Keratinocyte (primary cell): ENCODE results near the gene TFB1M.

Experiments used
- EZH2 ChIP-seq: IDR thresholded peaks from one replicate; pipeline ENCODE4 v1.6.1; 2012; ENCODE audit warnings: inconsistent platforms, mild to moderate bottlenecking, low read length, moderate library complexity
- TF ChIP-seq, protein P1 (sequence below), 3 experiments: IDR thresholded peaks in 1 of 3; conservative IDR thresholded peaks in 1 of 3; optimal IDR thresholded peaks in 1 of 3; 2 replicates in 2 of 3; 3 replicates in 1 of 3; pipeline versions ENCODE3 to v1.5.1; 2011; ENCODE audit warnings: low read length in 3 of 3, mild to moderate bottlenecking in 3 of 3, moderate library complexity in 2 of 3, control low read depth in 1 of 3, inconsistent platforms in 1 of 3; ENCODE audit not compliant: insufficient read depth in 2 of 3; ENCODE audit errors: extremely low read depth in 1 of 3

GRCh38 chr6:155222506-155222905 is 91.8 kb downstream of the TFB1M start:
- TF ChIP-seq EZH2: no peak
- TF ChIP-seq, protein P1, sequence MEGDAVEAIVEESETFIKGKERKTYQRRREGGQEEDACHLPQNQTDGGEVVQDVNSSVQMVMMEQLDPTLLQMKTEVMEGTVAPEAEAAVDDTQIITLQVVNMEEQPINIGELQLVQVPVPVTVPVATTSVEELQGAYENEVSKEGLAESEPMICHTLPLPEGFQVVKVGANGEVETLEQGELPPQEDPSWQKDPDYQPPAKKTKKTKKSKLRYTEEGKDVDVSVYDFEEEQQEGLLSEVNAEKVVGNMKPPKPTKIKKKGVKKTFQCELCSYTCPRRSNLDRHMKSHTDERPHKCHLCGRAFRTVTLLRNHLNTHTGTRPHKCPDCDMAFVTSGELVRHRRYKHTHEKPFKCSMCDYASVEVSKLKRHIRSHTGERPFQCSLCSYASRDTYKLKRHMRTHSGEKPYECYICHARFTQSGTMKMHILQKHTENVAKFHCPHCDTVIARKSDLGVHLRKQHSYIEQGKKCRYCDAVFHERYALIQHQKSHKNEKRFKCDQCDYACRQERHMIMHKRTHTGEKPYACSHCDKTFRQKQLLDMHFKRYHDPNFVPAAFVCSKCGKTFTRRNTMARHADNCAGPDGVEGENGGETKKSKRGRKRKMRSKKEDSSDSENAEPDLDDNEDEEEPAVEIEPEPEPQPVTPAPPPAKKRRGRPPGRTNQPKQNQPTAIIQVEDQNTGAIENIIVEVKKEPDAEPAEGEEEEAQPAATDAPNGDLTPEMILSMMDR (optimal IDR thresholded peaks at IDR 0.05 in 1 of 3, IDR thresholded peaks at IDR 0.05 in 1 of 3, conservative IDR thresholded peaks at IDR 0.05 in 1 of 3; ENCODE audit: extremely low read depth in 1 of 3, insufficient read depth in 2 of 3, low read length in 3 of 3): no peak
